GM12891 (cell line): Measurements from ENCODE around the gene PLPP3.

Experiments
- DNase-seq: peaks from one replicate; pipeline ENCODE4 v3.0.0; 2011; ENCODE audit warnings: low spot score; ENCODE audit not compliant: insufficient read length
- FAIRE-seq: peaks from 2 replicates; lab custom pipeline; 2011; peaks lifted over from hg19 to GRCh38; lab: Jason Lieb, UNC
- PAX5 ChIP-seq: IDR thresholded peaks from 2 replicates; pipeline ENCODE4 v1.6.1; 2011; ENCODE audit warnings: low read length, moderate library complexity, mild to moderate bottlenecking; ENCODE audit not compliant: insufficient read depth, severe bottlenecking
- POLR2A ChIP-seq: IDR thresholded peaks from 2 replicates; pipeline ENCODE4 v1.6.1; 2011; ENCODE audit warnings: low read depth, low read length, control low read depth
- POLR2AphosphoS5 ChIP-seq: IDR thresholded peaks from 2 replicates; pipeline ENCODE4 v1.6.1; 2011; ENCODE audit warnings: low read depth, low read length, control low read depth
- POU2F2 ChIP-seq: IDR thresholded peaks from 2 replicates; pipeline ENCODE4 v1.6.1; 2011; ENCODE audit warnings: low read depth, mild to moderate bottlenecking, control low read depth, low read length, moderate library complexity
- SPI1 ChIP-seq: IDR thresholded peaks from 2 replicates; pipeline ENCODE4 v1.6.1; 2011; ENCODE audit warnings: low read depth, low read length, control low read depth
- TAF1 ChIP-seq: IDR thresholded peaks from 2 replicates; pipeline ENCODE4 v1.6.1; 2011; ENCODE audit warnings: low read depth, low read length, control low read depth

PLPP3 gene

DNA sequence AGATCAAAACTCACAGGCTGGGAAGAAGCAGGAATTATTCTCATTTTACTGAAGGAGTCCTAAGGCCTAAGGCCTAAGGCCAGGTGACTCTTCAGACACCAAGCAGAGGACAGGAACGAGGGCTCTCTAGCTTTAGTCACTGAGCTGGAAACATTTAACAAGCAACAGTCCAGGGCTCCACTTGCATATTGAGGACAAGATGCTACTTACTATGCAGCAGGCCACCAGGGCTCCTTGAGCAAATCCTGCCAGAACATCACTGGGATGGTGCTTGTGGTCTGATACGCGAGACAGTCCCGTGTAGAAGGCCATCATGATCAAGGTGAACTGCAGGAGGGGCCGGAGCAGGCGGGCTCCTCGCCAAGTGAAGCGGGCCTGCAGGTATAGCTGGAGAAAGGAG, 67.6 kb downstream of the PLPP3 start:
- DNase-seq: no peak
- TF ChIP-seq TAF1 (no peak), POLR2A (no peak), PAX5 (no peak), POU2F2 (no peak), SPI1 (no peak), POLR2AphosphoS5 (no peak)
- no peak for FAIRE-seq

DNA sequence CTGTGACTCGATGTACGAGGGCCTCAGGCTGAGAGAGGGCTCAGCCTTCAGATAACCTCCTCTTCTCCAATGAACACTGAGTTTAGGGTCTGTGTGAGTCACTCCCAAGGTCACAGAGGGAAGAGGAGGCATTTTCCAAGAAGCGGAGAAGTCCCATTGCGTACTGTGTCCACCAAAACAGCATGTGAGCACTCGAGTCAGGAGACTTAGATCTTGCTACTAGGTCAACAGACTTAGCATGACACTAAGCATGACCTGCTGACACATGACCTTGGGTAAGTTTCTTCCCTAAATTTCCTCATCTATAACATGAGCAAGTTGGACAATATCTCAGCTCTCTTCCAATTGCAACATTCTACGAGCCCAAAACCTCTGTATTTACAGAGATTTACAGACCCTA, 68.0 kb downstream of the PLPP3 start:
- DNase-seq (no peak), FAIRE-seq (no peak)
- TF ChIP-seq SPI1 (no peak), POLR2A (no peak), PAX5 (no peak)

DNA sequence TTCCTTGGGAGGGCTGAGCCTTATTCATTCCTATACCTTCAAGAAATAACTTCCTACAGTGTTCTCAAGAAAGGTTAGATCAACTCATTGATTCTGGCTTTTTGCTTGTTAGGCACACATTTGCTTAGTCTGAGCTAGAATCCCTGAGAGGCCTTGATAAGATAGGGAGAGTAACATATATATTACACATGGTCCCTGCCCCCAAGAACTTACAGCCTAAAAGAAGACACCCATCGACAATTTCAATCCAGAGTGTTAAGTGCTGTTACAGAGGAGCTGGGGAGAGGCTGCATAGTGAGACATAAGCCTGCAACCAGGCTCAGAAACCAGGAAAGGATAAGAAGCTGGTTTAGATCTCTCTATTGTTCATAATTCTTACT, 68.7 kb downstream of the PLPP3 start:
- FAIRE-seq: no peak

DNA sequence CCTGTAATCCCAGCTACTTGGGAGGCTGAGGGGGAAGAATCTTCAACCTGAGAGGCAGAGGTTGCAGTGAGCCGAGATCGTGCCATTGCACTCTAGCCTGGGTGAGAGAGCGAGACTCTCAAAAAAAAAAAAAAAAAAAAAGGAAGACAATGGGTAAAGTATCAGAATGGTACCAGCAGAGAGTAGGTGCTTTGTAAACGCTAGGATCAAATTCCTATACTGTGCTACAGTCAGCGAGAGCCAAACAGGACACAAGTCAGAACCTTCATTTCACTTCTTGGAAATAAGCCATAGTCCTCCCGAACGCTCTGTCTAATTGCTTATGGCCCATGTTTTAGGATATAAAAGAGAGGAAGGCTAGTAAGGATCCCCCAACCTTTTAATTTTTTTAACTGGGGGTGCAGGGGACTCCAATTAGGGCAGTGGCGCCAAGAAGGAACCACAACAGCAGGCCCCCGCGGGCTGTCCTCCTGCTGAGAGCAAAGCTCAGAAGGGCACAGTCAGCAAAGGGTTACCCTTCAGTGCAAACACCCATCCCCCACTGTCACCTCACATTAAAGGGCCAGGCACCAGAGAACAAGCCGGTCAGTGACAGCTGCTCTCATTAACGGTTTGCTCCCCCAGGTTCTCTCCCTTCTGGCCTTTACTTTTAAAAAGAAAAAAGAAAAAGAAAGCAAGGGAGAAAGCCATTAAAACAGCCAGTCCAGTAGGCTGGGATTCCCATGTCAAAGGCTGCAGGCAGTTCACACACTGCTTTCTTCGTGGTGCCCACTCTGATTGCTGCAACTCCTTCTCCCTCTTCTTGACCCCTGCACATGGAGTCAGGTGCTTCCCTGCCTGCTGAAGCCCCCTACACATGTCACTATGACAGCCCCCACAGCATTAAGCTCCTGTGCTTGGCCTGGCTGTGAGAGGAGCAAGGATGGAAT, 69.4 kb downstream of the PLPP3 start:
- DNase-seq (no peak), FAIRE-seq (no peak)
- TF ChIP-seq TAF1 (no peak), SPI1 (no peak), PAX5 (no peak), POLR2AphosphoS5 (no peak), POLR2A (no peak), POU2F2 (no peak)

More for the DNA sequence above, 68.7 kb downstream of the PLPP3 start:
- no peak for TF ChIP-seq SPI1
- no peak for TF ChIP-seq POLR2A
- DNase-seq: no peak

DNA sequence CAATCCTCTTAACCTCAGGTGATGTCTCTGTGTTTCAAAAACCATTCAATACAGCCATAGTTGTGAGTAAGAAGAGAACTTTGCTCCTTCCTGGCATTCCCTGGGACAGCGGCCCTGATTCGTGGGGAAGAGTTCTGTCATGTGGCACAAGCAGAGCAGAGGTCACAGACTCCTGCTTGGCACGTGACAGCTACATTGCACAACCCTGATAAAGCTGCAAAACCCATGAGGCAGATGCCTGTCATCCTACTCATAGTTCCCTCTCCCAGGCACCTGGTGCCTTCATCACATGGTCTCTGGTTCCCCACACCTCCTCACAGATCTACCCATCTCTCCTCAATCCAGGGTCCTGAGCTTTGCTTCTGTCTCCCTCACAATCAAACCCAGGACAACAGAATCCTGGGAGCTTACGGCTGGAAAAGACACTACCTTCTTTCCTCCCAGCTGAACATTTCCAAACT, 70.8 kb downstream of the PLPP3 start:
- TF ChIP-seq TAF1 (no peak), POLR2AphosphoS5 (no peak), PAX5 (no peak), POLR2A (no peak), SPI1 (no peak), POU2F2 (no peak)
- DNase-seq: no peak
- no peak for FAIRE-seq

DNA sequence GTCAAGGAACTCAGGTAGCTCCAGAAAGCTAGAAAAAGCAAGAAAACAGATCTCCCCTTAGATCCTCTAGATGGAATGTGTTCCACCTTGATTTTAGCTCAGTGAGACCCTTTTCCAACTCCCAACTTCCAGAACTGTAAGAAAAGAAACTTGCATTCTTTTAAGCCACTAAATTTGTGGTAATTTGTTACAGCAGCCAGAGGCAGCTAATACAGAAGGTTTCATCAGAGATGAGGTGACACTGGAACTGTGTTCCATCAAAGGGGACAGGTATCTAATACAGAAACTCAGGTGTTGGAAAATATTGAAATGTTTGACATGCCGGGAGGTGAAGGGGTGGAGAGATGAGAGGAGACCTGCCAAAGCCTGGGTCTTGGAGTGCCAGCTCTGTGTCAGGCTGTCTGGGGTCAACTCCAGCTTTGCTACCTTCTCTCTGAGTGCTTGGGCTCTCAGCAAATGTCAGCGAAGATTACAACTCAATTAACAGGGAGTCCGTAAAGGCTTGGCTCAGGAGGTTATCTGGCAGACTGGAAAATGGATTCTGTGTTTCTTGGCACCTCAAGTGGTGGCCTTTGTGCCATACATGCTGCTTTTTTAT, 71.3 kb downstream of the PLPP3 start:
- DNase-seq (no peak), FAIRE-seq (no peak)
- TF ChIP-seq POLR2AphosphoS5: no peak
- no peak for TF ChIP-seq POLR2A
- no peak for TF ChIP-seq PAX5
- no peak for TF ChIP-seq POU2F2
- TF ChIP-seq TAF1: no peak
- TF ChIP-seq SPI1: no peak

DNA sequence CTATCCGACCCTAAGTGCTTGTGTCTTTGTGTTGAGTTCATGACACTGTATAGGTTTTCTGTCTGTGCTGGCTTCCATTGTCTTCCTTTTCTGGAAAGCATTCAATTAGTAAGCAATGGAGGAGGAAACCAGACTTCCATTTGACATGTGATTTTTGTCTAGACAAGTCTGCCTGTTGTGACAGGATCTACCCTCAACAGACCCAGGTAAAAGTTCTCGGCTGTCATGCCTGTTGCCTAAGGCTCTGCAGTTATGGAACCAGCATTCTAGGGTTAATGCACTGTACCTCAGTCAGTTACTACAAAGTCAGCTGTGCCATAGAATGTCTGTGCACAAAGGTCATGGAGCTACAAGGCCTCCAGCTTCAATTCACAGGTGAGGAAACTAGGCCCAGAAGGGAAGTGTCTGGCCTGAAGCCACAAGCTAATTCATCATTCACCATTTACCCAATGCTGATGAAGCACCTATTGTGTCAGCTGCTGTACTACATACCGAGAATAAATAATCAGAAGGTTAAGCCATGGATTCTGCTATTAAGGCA, 72.3 kb downstream of the PLPP3 start:
- DNase-seq (no peak), FAIRE-seq (no peak)
- TF ChIP-seq POLR2AphosphoS5 (no peak), TAF1 (no peak), SPI1 (no peak)

DNA sequence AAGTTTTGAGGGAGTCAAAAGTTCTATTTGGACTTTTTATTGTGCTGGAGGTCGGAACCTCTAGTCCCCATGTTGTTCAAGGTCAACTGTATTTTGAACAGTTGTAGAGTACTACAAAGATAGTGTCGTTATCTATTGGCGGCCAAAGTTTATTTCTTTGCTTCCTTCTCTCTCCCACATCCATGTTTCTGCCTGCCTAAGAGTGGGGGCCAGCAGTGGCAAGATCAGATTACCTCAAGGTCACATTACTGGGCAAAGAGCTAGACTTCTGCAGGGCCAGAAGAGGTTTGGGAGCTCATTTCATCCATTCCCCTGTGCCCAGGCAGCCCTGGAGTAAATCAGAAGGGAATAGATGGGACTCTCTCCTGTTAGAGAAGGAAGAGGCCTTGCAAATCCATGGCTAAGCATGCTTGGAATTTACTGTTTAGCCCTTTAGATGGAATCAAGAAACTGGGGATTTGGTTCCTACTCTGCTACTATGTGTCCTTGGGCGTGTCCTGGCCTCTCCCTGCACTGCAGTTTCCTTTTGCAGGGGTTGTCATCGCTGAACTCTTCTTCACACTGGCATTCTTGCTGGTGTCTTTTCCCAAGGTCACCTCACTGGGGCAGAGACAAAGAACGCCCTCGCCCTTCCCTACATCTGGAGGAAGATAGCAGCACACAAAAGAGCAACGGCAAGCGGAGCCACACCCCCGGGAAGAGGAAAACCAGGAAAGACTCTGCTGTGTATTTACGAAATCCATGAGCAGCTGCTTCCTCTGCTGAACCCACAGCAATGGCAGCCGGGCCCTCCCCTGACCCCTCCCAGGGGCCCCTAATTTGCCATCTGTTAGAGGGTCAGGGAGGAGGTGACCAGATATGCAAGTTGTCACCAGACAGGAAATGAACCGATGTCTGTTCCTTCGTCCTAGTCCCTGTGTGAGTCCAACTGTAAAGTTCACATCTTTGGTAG, 73.3 kb downstream of the PLPP3 start:
- no peak for DNase-seq
- TF ChIP-seq POLR2A (no peak), POLR2AphosphoS5 (no peak), SPI1 (no peak), TAF1 (no peak), PAX5 (no peak), POU2F2 (no peak)
- no peak for FAIRE-seq

DNA sequence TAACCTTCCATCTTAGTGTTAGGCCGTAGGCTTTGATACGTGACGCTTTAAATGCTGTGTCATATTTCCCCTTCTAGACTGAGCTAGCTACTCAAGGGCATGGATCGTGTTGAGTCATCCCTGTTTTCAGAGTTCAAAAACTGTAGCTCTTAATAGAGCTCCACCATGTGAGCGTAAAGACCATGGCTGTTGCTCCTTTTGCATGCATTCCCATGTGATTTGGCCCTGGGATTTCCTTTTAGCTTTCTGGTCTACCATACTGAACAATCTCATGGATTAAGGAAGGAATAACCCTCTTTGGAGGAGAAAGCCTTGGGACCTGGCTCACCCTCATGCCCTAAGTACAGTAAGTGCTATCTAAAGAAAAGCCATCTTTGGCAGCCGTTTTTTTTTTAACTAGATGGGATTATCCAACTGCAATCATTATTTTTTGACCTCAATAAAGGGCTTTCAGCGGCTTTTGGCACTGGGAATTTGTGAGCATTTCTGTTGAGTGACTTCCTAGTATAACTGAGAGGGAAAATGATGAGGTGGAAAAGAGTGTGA, 76.6 kb downstream of the PLPP3 start:
- DNase-seq: no peak
- no peak for TF ChIP-seq TAF1
- TF ChIP-seq POLR2AphosphoS5: no peak
- TF ChIP-seq POU2F2: no peak
- TF ChIP-seq PAX5: no peak
- TF ChIP-seq SPI1: no peak
- no peak for TF ChIP-seq POLR2A
- FAIRE-seq: no peak
